Tibial artery (tissue), 4 donors: ENCODE data around the gene UNC13D.
A peak's percentile ranks its signal among the peaks of the same experiment; 100 is the strongest.

ENCODE experiments used
- DNase-seq, 2 donors: peaks; one replicate each; pipeline ENCODE4 v3.0.0-alpha.2; 2019
- H3K27ac ChIP-seq, 2 donors: fragments of 200-600 bp; sonication (generic) in 1 of 2; 1 replicate in 1 of 2; 2 replicates in 1 of 2; pipeline ENCODE4 v1.5.1; 2018 to 2019; ENCODE audit warnings: mild to moderate bottlenecking in 1 of 2
- H3K27me3 ChIP-seq, 2 donors: fragments of 200-600 bp; sonication (generic) in 1 of 2; one replicate each; pipeline versions ENCODE4 v1.5.1 to v1.6.0; 2016 to 2019
- H3K36me3 ChIP-seq, 3 donors: fragments of 200-600 bp; sonication (generic) in 2 of 3; one replicate each; pipeline ENCODE4 v1.5.1; 2016 to 2019; ENCODE audit warnings: mild to moderate bottlenecking in 2 of 3
- H3K4me1 ChIP-seq, 4 donors: fragments of 200-600 bp; sonication (generic) in 2 of 4; 1 replicate in 3 of 4; 2 replicates in 1 of 4; pipeline ENCODE4 v1.5.1; 2016 to 2019
- H3K4me3 ChIP-seq, 2 donors: fragments of 200-600 bp; sonication (generic) in 1 of 2; 1 replicate in 1 of 2; 2 replicates in 1 of 2; pipeline ENCODE4 v1.5.1; 2018 to 2019; ENCODE audit warnings: mild to moderate bottlenecking in 2 of 2
- H3K9me3 ChIP-seq, 3 donors: fragments of 200-600 bp; sonication (generic) in 1 of 3; one replicate each; pipeline ENCODE4 v1.5.1; 2016 to 2019
- intact Hi-C: fragments of 100-400 bp; cut with DNase I; formaldehyde crosslinking; loops from one replicate; pipeline ENCODE4 v1.15.0; 2023; ENCODE audit warnings: low total_unique reads
- TF ChIP-seq, protein P1 (sequence below), 2 experiments: fragments of 200-600 bp in 1 of 2; fragments of 450-650 bp in 1 of 2; IDR thresholded peaks; one replicate each; pipeline ENCODE4 v1.5.1; 2017 to 2019; ENCODE audit warnings: antibody characterized with exemption in 2 of 2, mild to moderate bottlenecking in 1 of 2, moderate library complexity in 1 of 2

Gene UNC13D

DNA sequence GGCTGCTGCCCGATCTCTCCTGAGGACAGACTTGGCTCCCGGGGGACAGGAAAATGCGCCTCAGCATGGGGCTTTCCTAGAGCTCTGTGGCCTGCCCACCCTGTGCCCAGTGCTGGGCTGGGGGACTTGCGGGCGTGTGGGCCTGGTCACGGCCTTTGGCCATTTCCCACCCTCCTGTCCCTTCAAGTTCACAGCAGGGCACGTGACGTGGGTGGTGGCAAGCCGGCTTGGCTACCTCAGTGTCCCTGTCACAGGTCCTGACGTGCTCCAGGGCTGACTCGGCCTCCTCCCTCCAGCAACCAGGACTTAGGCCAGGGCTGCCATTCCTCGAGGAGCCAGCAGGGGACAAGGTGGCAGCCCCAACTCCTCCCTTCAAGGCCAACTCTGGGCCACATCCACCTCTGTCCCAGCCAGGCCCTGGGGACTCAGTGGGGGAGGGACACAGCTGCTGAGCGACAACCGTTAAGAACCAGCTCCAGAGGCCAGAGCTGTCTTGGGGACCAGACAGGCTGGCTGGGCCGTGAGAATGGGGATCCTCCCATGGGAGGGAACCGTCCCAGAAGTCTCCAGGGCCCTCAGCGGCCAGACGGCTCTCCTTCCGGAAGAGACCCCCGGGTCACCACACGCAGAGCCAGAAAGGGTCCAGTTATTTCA lies 981 bp upstream of the UNC13D start:
- Histone ChIP-seq H3K27me3 (no peaks in the 10 kb centered on the region), H3K27ac (peak overlapping the region; percentile 86), H3K9me3 (no peaks in the 10 kb centered on the region), H3K4me3 (no peak overlapping the region), H3K4me1 (peaks cover 0 to 64% (median 32%) of the 10 kb centered on the region in 4 donors), H3K36me3 (peaks cover 43 to 64% (median 50%) of the 10 kb centered on the region in 3 donors)
- intact Hi-C loops, result no loop called here
- TF ChIP-seq, protein P1, sequence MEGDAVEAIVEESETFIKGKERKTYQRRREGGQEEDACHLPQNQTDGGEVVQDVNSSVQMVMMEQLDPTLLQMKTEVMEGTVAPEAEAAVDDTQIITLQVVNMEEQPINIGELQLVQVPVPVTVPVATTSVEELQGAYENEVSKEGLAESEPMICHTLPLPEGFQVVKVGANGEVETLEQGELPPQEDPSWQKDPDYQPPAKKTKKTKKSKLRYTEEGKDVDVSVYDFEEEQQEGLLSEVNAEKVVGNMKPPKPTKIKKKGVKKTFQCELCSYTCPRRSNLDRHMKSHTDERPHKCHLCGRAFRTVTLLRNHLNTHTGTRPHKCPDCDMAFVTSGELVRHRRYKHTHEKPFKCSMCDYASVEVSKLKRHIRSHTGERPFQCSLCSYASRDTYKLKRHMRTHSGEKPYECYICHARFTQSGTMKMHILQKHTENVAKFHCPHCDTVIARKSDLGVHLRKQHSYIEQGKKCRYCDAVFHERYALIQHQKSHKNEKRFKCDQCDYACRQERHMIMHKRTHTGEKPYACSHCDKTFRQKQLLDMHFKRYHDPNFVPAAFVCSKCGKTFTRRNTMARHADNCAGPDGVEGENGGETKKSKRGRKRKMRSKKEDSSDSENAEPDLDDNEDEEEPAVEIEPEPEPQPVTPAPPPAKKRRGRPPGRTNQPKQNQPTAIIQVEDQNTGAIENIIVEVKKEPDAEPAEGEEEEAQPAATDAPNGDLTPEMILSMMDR (IDR thresholded peaks at IDR 0.05), result peak; percentile 91 to 98
- DNase-seq, result peak; percentile 85 to 97

DNA sequence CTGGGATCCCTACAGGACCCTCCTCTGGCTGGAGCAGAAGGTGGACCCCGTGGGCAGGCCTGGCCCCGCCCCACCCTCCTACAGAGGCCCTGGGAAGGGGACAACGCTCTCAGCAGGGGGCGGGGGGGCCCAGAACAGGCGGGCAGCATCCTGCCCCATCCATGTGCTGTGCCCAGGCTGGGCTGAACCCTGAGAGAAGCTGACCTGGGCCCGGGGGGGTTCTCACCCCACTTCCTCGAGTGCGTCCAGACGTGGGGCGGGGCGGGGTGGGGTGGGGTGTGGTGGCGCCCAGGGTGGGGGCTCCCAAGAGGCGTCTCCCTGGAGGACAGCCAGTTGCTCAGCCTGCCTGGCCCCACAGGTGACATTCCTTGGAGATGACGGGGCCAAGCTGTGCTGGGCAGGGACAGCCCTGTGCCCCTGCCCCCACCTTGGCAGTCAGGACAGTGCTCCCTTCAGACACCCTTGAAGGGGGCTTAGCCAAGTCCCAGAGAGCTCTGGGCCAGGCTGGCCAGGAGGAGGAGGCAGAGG lies 390 bp upstream of the UNC13D start:
- DNase-seq, result peak in 1 of 2 donors; percentile 83

DNA sequence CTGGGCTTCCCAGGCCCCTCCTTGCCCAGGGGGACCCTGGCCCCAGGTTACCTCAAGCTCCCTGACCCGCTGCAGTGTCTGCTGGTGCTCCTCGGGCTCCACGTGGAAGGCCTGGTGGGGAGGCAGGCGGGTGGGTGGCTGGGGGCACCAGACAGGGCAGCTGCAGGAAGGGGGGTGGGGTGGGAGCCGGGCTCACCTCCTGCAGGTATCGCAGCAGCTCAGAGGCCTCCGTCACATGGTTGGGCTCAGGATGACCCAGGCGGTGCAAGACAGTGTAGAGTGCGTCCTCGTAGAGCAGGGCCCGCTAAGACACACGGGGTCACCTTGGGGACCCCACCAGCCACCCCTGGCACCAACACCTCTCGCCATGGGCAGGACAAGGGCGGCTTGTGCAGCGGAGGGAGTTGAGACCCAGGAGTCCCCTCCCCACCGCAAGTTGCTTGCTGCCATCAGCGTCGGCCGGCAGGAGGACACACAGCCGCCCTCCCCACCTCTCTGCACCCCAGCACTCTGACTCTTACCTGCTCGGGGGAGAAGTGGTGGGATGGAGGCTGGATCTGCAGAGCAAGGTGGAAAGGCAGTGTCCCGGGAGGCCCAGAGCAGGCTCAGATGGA lies 1.1 kb downstream of the UNC13D start:
- Histone ChIP-seq H3K9me3 (no peaks in the 10 kb centered on the region), H3K36me3 (peaks cover 22 to 54% (median 37%) of the 10 kb centered on the region in 3 donors), H3K4me3 (peak overlapping the region in 1 of 2 donors; percentile 5), H3K4me1 (peaks cover 0 to 42% (median 25%) of the 10 kb centered on the region in 4 donors), H3K27ac (no peak overlapping the region), H3K27me3 (no peaks in the 10 kb centered on the region)
- DNase-seq, result no peak
- TF ChIP-seq, protein P1 (IDR thresholded peaks at IDR 0.05), result no peak
- intact Hi-C loops, result loop anchor here (5.0 kb wide), 1 partner anchor 44 kb away; no protein-coding TSS in a partner anchor

More for the DNA sequence above, 390 bp upstream of the UNC13D start:
- peaks cover 0 to 58% (median 32%) of the 10 kb centered on the region in 4 donors for H3K4me1 ChIP-seq
- H3K27me3 ChIP-seq, result no peaks in the 10 kb centered on the region
- peak overlapping the region in 1 of 2 donors; percentile 5 for H3K4me3 ChIP-seq
- H3K36me3 ChIP-seq, result peaks cover 37 to 64% (median 50%) of the 10 kb centered on the region in 3 donors
- peak overlapping the region; percentile 86 for H3K27ac ChIP-seq
- no peaks in the 10 kb centered on the region for H3K9me3 ChIP-seq
- intact Hi-C loops, result loop anchor here (5.0 kb wide), 1 partner anchor 43 kb away; no protein-coding TSS in a partner anchor
- TF ChIP-seq, protein P1 (IDR thresholded peaks at IDR 0.05), result no peak

DNA sequence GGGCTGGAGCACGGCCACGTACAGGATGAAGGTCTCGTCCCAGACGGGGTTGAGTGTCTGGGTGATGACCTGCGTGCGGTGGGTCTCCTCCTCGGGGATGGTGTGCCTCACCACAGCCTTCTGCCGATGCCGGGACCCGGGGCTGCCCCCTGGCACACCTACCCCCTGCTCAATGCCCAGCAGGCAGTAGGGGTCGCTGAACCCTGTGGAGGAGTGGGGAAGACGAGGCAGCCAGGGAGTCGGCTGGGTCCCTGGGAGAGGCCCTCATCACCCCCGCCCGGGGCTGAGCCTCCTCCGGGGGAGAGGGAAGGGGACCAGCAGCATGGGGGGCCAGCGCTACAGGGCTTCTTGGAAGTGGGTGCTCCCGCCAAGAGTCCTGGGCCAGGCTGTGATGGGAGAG lies 1.8 kb downstream of the UNC13D start:
- intact Hi-C loops, result loop anchor here (5.0 kb wide), 1 partner anchor 45 kb away; no protein-coding TSS in a partner anchor
- TF ChIP-seq, protein P1 (IDR thresholded peaks at IDR 0.05), result no peak
- H3K36me3 ChIP-seq, result peaks cover 16 to 48% (median 30%) of the 10 kb centered on the region in 3 donors
- no peaks in the 10 kb centered on the region for H3K9me3 ChIP-seq
- no peak overlapping the region for H3K27ac ChIP-seq
- no peaks in the 10 kb centered on the region for H3K27me3 ChIP-seq
- DNase-seq, result no peak
- H3K4me1 ChIP-seq, result peaks cover 0 to 36% (median 25%) of the 10 kb centered on the region in 4 donors
- no peak overlapping the region for H3K4me3 ChIP-seq

DNA sequence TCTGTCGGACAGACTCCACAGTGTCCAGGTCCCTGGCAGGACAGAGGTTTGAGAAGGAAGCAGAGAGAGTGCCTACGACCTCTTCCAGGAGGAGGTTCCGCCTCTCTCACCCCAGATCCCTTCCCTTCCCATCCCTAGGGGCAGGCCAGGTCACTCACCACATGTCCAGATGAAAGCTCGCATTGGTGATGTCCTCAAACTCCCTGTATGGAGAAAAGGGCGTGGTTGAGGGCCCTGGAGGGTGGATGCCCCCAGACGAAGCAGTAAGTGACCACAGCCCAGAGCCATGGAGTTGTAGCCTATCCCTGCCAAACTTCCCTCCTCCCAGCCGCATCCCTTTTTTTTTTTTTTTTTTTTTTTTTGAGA lies 3.4 kb downstream of the UNC13D start:
- H3K27ac ChIP-seq, result no peak overlapping the region
- H3K4me1 ChIP-seq, result peaks cover 0 to 19% (median 14%) of the 10 kb centered on the region in 4 donors
- TF ChIP-seq, protein P1 (IDR thresholded peaks at IDR 0.05), result no peak
- DNase-seq, result no peak
- no peaks in the 10 kb centered on the region for H3K27me3 ChIP-seq
- H3K9me3 ChIP-seq, result no peaks in the 10 kb centered on the region
- H3K36me3 ChIP-seq, result peaks cover 0 to 42% (median 14%) of the 10 kb centered on the region in 3 donors
- intact Hi-C loops, result loop anchor here (5.0 kb wide), 1 partner anchor 47 kb away; no protein-coding TSS in a partner anchor
- no peak overlapping the region for H3K4me3 ChIP-seq
